ENCODE results near the gene HTR2B. TPM values are rescaled to one million over a fixed set of nuclear protein-coding genes. Genes with fewer than 3 reads are reported as not detected.

Gene HTR2B
- total RNA-seq, 4 donors from 2014 or later: 0.20 to 0.60 (median 0.42) TPM; not detected in 1

DNA sequence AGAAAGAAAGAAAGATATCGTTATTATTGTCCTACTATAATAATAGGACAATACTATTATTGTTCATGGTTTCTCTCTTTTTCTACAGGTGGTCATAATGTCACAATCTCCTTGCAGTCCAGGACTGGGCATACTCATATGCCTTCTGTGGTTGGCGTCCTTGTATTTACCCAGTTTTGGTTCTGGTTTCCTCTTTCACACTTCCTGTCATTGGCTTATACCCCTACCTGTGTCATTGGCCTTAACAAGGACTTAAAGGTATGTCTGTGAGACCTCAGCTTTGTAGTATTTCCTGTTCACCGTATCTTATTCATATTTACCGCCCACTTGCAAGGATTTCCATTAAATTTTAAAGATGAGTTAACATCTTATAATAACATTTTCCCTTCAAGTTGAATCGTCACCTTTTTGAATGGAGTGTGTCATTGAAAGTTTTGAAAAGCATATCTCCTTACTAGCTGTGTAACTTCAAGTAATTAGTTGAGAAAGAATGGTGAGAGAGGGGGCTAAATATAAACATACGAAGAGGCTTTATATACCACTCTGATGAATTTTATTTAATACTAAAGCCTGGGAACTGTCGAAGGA is 36.5 kb upstream of the HTR2B start:
- TF ChIP-seq, protein P1, sequence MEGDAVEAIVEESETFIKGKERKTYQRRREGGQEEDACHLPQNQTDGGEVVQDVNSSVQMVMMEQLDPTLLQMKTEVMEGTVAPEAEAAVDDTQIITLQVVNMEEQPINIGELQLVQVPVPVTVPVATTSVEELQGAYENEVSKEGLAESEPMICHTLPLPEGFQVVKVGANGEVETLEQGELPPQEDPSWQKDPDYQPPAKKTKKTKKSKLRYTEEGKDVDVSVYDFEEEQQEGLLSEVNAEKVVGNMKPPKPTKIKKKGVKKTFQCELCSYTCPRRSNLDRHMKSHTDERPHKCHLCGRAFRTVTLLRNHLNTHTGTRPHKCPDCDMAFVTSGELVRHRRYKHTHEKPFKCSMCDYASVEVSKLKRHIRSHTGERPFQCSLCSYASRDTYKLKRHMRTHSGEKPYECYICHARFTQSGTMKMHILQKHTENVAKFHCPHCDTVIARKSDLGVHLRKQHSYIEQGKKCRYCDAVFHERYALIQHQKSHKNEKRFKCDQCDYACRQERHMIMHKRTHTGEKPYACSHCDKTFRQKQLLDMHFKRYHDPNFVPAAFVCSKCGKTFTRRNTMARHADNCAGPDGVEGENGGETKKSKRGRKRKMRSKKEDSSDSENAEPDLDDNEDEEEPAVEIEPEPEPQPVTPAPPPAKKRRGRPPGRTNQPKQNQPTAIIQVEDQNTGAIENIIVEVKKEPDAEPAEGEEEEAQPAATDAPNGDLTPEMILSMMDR (IDR thresholded peaks at IDR 0.05): no peak
- TF ChIP-seq POLR2A (IDR thresholded peaks at IDR 0.05) (no peak), EP300 (IDR thresholded peaks at IDR 0.05) (no peak)
- Histone ChIP-seq H3K9me3 (no peaks in the 10 kb centered on the region), H3K4me1 (peaks cover 0 to 28% (median 9%) of the 10 kb centered on the region in 4 donors), H3K27ac (peak overlapping the region in 3 of 4 donors; percentile 9 to 82 (median 78)), H3K4me3 (no peak overlapping the region), H3K36me3 (peaks cover 0 to 21% (median 0%) of the 10 kb centered on the region in 3 donors), H3K27me3 (no peaks in the 10 kb centered on the region)
- 77 to 79% methylated on average over 7 of the region's 7 CpGs for WGBS, 2 donors
- no peak for DNase-seq (ENCODE audit: low spot score in 2 of 2)

DNA sequence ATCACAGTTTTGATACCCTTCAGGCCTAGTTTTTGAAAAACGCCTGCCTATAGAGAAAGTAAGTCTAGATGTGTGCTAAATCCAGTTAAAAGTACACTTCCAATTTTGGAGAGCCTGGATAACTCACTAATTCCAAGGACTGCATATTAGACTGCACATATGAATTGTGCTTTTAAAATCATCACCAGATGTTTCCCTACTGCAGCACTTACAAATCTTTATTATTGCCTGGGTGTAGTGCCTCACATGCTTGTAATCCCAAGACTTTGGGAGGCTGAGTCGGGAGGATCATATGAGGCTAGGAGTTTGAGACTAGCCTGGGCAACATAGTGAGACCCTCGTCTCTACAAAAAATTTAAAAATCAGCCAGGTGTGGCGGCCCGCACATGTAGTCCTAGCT is 35.9 kb upstream of the HTR2B start:
- DNase-seq (ENCODE audit: low spot score in 2 of 2): no peak
- no peaks in the 10 kb centered on the region for H3K9me3 ChIP-seq
- peaks cover 0 to 28% (median 9%) of the 10 kb centered on the region in 4 donors for H3K4me1 ChIP-seq
- H3K4me3 ChIP-seq: no peak overlapping the region
- H3K27me3 ChIP-seq: no peaks in the 10 kb centered on the region
- peaks cover 0 to 14% (median 0%) of the 10 kb centered on the region in 3 donors for H3K36me3 ChIP-seq
- 91 to 92% methylated on average over 5 of the region's 5 CpGs for WGBS, 2 donors
- peak overlapping the region in 2 of 4 donors; percentile 78 to 82 for H3K27ac ChIP-seq
- TF ChIP-seq, protein P1 (IDR thresholded peaks at IDR 0.05): no peak
- TF ChIP-seq POLR2A (IDR thresholded peaks at IDR 0.05) (no peak), EP300 (IDR thresholded peaks at IDR 0.05) (no peak)

GRCh38 chr2:231159306-231159705 is 34.5 kb upstream of the HTR2B start:
- Histone ChIP-seq H3K4me1 (peaks cover 0 to 28% (median 9%) of the 10 kb centered on the region in 4 donors), H3K4me3 (no peak overlapping the region), H3K9me3 (no peaks in the 10 kb centered on the region), H3K36me3 (peaks cover 0 to 10% (median 0%) of the 10 kb centered on the region in 3 donors), H3K27me3 (no peaks in the 10 kb centered on the region), H3K27ac (peak overlapping the region in 1 of 4 donors; percentile 16)
- no peak for DNase-seq (ENCODE audit: low spot score in 2 of 2)
- TF ChIP-seq EP300 (IDR thresholded peaks at IDR 0.05) (no peak), POLR2A (IDR thresholded peaks at IDR 0.05) (no peak)
- TF ChIP-seq, protein P1 (IDR thresholded peaks at IDR 0.05): no peak

DNA sequence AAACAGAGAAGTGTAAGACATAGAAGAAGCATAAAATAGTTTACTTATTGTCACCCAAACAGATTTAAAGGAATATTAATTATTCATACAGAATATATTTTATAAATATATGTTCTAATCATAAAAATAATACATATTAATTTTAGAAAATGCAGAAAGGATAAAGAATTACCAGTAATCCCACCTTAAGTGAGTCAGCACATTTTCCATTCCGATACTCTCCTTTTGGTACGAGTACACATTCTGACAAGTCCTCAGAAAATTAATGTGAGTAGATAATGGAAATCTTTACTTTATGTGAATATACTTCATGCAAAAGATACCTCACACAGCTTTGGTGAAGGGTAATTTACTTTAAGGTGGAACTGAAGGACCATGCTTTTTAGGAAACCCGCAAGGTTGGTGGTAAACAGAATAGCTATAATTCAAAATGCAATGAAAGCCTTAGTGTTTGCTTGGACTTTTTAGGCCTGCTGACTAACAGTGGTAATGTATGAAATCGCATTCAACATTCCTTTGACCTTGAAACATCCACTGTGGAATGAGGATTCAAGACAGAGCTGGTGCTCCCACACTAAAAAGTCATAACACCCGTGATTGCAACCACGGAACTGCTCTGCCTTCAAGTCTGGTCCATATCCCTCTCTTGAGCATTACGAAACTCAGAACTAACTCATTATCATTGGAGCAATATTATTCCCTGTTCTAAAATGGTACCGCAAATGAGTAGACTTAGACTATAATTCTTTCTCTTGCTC is 28.1 kb upstream of the HTR2B start:
- 81% methylated on average over 8 of the region's 8 CpGs for WGBS, 2 donors
- no peak for DNase-seq (ENCODE audit: low spot score in 2 of 2)
- Histone ChIP-seq H3K27me3 (no peaks in the 10 kb centered on the region), H3K4me3 (no peak overlapping the region), H3K9me3 (no peaks in the 10 kb centered on the region), H3K4me1 (no peaks in the 10 kb centered on the region), H3K27ac (no peak overlapping the region), H3K36me3 (peaks cover 0 to 53% (median 2%) of the 10 kb centered on the region in 3 donors)
- TF ChIP-seq EP300 (IDR thresholded peaks at IDR 0.05) (no peak), POLR2A (IDR thresholded peaks at IDR 0.05) (no peak)
- TF ChIP-seq, protein P1 (IDR thresholded peaks at IDR 0.05): no peak

GRCh38 chr2:231146665-231147064 is 21.8 kb upstream of the HTR2B start:
- WGBS, 2 donors: 82 to 89% methylated on average over 2 of the region's 2 CpGs

More at GRCh38 chr2:231146665-231147064, 21.8 kb upstream of the HTR2B start:
- no peaks in the 10 kb centered on the region for H3K9me3 ChIP-seq
- H3K36me3 ChIP-seq: peaks cover 0 to 43% (median 0%) of the 10 kb centered on the region in 3 donors
- H3K27ac ChIP-seq: no peak overlapping the region
- no peak for DNase-seq (ENCODE audit: low spot score in 2 of 2)
- no peaks in the 10 kb centered on the region for H3K27me3 ChIP-seq
- no peaks in the 10 kb centered on the region for H3K4me1 ChIP-seq
- no peak overlapping the region for H3K4me3 ChIP-seq
- no peak for TF ChIP-seq POLR2A (IDR thresholded peaks at IDR 0.05)
- no peak for TF ChIP-seq EP300 (IDR thresholded peaks at IDR 0.05)
- TF ChIP-seq, protein P1 (IDR thresholded peaks at IDR 0.05): no peak

Data from tibial nerve (tissue), 4 donors.